ENCODE results near the gene PLBD2.

DNA sequence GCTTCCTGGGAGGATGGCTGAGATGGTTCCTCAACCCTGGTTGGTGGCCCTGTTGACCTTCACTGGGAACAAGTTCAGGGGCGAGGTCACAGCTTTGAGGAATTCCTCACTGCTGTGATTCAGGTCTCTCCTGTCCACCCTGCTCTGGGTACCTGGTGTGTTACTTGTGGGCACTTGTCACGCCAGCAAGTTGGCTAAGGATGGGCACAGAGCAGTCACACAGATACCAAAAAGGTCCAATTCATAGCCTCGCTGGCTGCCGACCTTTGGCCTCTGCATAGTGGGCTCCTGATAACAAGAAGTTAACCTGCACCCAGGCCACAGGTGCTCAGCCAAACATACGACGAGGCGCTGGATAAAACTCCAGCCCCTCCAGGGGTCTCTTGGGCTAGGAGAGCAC lies 34.1 kb downstream of the PLBD2 start:
- no peak for TF ChIP-seq JUNB (IDR thresholded peaks at IDR 0.05)
- TF ChIP-seq STAT1 (conservative IDR thresholded peaks at IDR 0.05) = no peak
- no peak for TF ChIP-seq EZH2 (IDR thresholded peaks at IDR 0.05; ENCODE audit: borderline replicate concordance, control insufficient read depth, low read depth, low read length)
- TF ChIP-seq RCOR1 (conservative IDR thresholded peaks at IDR 0.05; ENCODE audit: low read depth, low read length) = no peak
- no peak for TF ChIP-seq CEBPB (IDR thresholded peaks at IDR 0.05; ENCODE audit: borderline replicate concordance in 1 of 2, low read depth in 2 of 2, low read length in 2 of 2)
- TF ChIP-seq CTCF (IDR thresholded peaks at IDR 0.05 in 2 of 3, conservative IDR thresholded peaks at IDR 0.05 in 1 of 3; ENCODE audit: control insufficient read depth in 2 of 3, extremely low read depth in 1 of 3, insufficient read depth in 1 of 3, low read depth in 3 of 3, low read length in 3 of 3) = no peak
- TF ChIP-seq, protein P1, sequence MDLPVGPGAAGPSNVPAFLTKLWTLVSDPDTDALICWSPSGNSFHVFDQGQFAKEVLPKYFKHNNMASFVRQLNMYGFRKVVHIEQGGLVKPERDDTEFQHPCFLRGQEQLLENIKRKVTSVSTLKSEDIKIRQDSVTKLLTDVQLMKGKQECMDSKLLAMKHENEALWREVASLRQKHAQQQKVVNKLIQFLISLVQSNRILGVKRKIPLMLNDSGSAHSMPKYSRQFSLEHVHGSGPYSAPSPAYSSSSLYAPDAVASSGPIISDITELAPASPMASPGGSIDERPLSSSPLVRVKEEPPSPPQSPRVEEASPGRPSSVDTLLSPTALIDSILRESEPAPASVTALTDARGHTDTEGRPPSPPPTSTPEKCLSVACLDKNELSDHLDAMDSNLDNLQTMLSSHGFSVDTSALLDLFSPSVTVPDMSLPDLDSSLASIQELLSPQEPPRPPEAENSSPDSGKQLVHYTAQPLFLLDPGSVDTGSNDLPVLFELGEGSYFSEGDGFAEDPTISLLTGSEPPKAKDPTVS (IDR thresholded peaks at IDR 0.05; ENCODE audit: low read depth, low read length) = no peak

Data from GM12878 (cell line).